SKM-1 treated with dmso at 0.1 percent for 144 hours (cell line): ENCODE results near the gene BDKRB2.

ENCODE experiments used
- DNase-seq: peaks from one replicate; lab custom pipeline; 2025; ENCODE audit not compliant: unreplicated experiment; lab: John Stamatoyannopoulos, UW

The BDKRB2 gene

GRCh38 chr14:96268431-96269358, 64.1 kb downstream of the BDKRB2 start:
- DNase-seq, result no peak

- DNase-seq, result no peak
These were observed 64.7 kb downstream of the BDKRB2 start for GRCh38 chr14:96269359-96269710.

GRCh38 chr14:96270565-96271420, 66.2 kb downstream of the BDKRB2 start:
- no peak for DNase-seq

GRCh38 chr14:96271421-96271762, 66.8 kb downstream of the BDKRB2 start:
- DNase-seq, result no peak

- DNase-seq, result no peak
These were observed 68.3 kb downstream of the BDKRB2 start for GRCh38 chr14:96272777-96273473.

GRCh38 chr14:96273629-96274028, 69.0 kb downstream of the BDKRB2 start:
- no peak for DNase-seq

- no peak for DNase-seq
These were observed 69.5 kb downstream of the BDKRB2 start for GRCh38 chr14:96274122-96274521.

GRCh38 chr14:96274543-96274942, 69.9 kb downstream of the BDKRB2 start:
- DNase-seq, result no peak

- no peak for DNase-seq
These were observed 70.8 kb downstream of the BDKRB2 start for GRCh38 chr14:96275177-96276112.

GRCh38 chr14:96277890-96278289, 73.3 kb downstream of the BDKRB2 start:
- no peak for DNase-seq

- DNase-seq, result no peak
These were observed 74.9 kb downstream of the BDKRB2 start for GRCh38 chr14:96279564-96279963.

GRCh38 chr14:96280104-96280503, 75.5 kb downstream of the BDKRB2 start:
- no peak for DNase-seq

- DNase-seq, result no peak
These were observed 76.8 kb downstream of the BDKRB2 start for GRCh38 chr14:96281486-96281885.

- no peak for DNase-seq
These were observed 79.4 kb downstream of the BDKRB2 start for GRCh38 chr14:96284008-96284407.

GRCh38 chr14:96284430-96284829, 79.8 kb downstream of the BDKRB2 start:
- DNase-seq, result no peak

- DNase-seq, result no peak
These were observed 81.0 kb downstream of the BDKRB2 start for GRCh38 chr14:96285667-96286066.

GRCh38 chr14:96286251-96286650, 81.6 kb downstream of the BDKRB2 start:
- no peak for DNase-seq

- DNase-seq, result no peak
These were observed 83.2 kb downstream of the BDKRB2 start for GRCh38 chr14:96287856-96288255.
